ENCODE results near the gene NTM.

The NTM gene

DNA sequence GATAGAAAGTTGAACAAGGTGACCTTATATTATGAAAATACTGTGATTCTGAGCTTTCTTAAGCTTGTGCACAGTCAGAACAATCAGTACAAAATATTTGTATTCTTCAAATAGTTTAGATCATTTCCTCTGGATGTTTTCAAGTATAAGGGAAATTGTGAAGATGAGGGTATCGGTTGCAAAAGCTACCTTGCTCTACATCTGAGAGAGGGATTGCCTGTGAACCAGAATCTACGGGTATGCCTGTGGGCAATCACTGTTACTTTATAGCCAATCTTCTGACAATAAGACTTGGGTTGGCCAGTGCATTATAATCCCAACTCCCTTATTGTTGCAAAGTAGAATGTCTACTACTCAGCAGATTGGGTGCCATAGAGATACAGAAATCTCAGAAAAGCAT is 90.5 kb downstream of the NTM start:
- no peak overlapping the region for H2BK15ac ChIP-seq (ENCODE audit: low read length)
- no peak overlapping the region for H3K4me2 ChIP-seq (ENCODE audit: insufficient read depth, low read length, poor library complexity, severe bottlenecking)
- H2AFZ ChIP-seq (ENCODE audit: low read length) = no peak overlapping the region
- H3K4me1 ChIP-seq (ENCODE audit: control insufficient read depth in 2 of 2, insufficient read depth in 1 of 2, low read depth in 1 of 2, low read length in 2 of 2) = peaks cover 0 to 6% of the 10 kb centered on the region in 2 donors
- H3K9ac ChIP-seq (ENCODE audit: low read depth, low read length, poor library complexity) = no peak overlapping the region
- H2BK5ac ChIP-seq (ENCODE audit: low read length) = no peak overlapping the region
- DNase-seq (ENCODE audit: low spot score) = no peak
- no peak overlapping the region for H3K14ac ChIP-seq (ENCODE audit: low read length)
- WGBS, 2 donors (ENCODE audit: extremely low coverage in 2 of 2, insufficient read length in 2 of 2, insufficient replicate concordance in 1 of 2) = no CpG with 5 or more reads among the region's 2 CpGs
- no peak overlapping the region for H3K27ac ChIP-seq (replicated peaks; ENCODE audit: low read length)
- no peak overlapping the region for H4K91ac ChIP-seq (ENCODE audit: low read depth, low read length, poor library complexity)
- no peaks in the 10 kb centered on the region for H3K27me3 ChIP-seq (ENCODE audit: control insufficient read depth in 3 of 3, insufficient read depth in 3 of 3, low read depth in 1 of 3, low read length in 3 of 3)
- H2AK5ac ChIP-seq (ENCODE audit: low read depth, low read length) = no peak overlapping the region
- H3K18ac ChIP-seq (ENCODE audit: low read length) = no peak overlapping the region
- H3K36me3 ChIP-seq (replicated peaks in 1 of 2; ENCODE audit: control insufficient read depth in 2 of 2, insufficient read depth in 2 of 2, low read length in 2 of 2) = no peaks in the 10 kb centered on the region
- no peaks in the 10 kb centered on the region for H3K9me3 ChIP-seq (replicated peaks in 1 of 2; ENCODE audit: control insufficient read depth in 2 of 2, insufficient read depth in 1 of 2, low read depth in 1 of 2, low read length in 2 of 2)
- no peak overlapping the region for H3K4ac ChIP-seq (ENCODE audit: low read length)
- no peak overlapping the region for H3K23ac ChIP-seq (ENCODE audit: low read depth, low read length, poor library complexity)
- H2BK12ac ChIP-seq (ENCODE audit: low read length) = no peak overlapping the region
- no peaks in the 10 kb centered on the region for H3K79me1 ChIP-seq (ENCODE audit: low read depth, low read length)
- H4K8ac ChIP-seq (ENCODE audit: low read depth, low read length) = no peak overlapping the region
- H3K4me3 ChIP-seq (ENCODE audit: low read length in 2 of 2) = no peak overlapping the region
- no peak overlapping the region for H2BK120ac ChIP-seq (ENCODE audit: low read depth, low read length)

DNA sequence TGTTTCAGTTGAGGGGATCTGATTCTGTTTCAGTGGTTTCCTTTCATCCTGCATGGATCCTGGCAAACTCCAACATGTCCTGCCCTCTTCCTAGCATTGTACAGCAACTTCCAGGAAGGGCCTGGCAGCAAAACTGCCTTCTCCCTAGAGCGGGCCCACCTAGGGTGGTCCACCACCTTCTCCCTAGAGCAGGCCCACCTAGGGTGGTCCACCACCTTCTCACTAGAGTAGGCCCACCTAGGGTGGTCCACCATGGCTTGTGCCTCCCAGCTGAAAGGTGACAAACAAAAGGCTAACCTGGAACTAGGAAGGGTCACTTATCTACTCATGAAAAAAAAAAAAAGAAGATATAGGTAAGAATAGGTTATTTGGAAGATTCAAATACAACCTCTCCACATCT is 92.2 kb downstream of the NTM start:
- H3K4ac ChIP-seq (ENCODE audit: low read length) = no peak overlapping the region
- no peak overlapping the region for H3K4me3 ChIP-seq (ENCODE audit: low read length in 2 of 2)
- H3K4me2 ChIP-seq (ENCODE audit: insufficient read depth, low read length, poor library complexity, severe bottlenecking) = no peak overlapping the region
- H3K18ac ChIP-seq (ENCODE audit: low read length) = peak overlapping the region; percentile 54
- no peaks in the 10 kb centered on the region for H3K27me3 ChIP-seq (ENCODE audit: control insufficient read depth in 3 of 3, insufficient read depth in 3 of 3, low read depth in 1 of 3, low read length in 3 of 3)
- no peak overlapping the region for H3K27ac ChIP-seq (replicated peaks; ENCODE audit: low read length)
- no peaks in the 10 kb centered on the region for H3K9me3 ChIP-seq (replicated peaks in 1 of 2; ENCODE audit: control insufficient read depth in 2 of 2, insufficient read depth in 1 of 2, low read depth in 1 of 2, low read length in 2 of 2)
- H3K79me1 ChIP-seq (ENCODE audit: low read depth, low read length) = no peaks in the 10 kb centered on the region
- no peak for DNase-seq (ENCODE audit: low spot score)
- no peak overlapping the region for H3K9ac ChIP-seq (ENCODE audit: low read depth, low read length, poor library complexity)
- no peaks in the 10 kb centered on the region for H3K36me3 ChIP-seq (replicated peaks in 1 of 2; ENCODE audit: control insufficient read depth in 2 of 2, insufficient read depth in 2 of 2, low read length in 2 of 2)
- no CpG with 5 or more reads among the region's 1 CpG for WGBS, 2 donors (ENCODE audit: extremely low coverage in 2 of 2, insufficient read length in 2 of 2, insufficient replicate concordance in 1 of 2)
- H3K4me1 ChIP-seq (ENCODE audit: control insufficient read depth in 2 of 2, insufficient read depth in 1 of 2, low read depth in 1 of 2, low read length in 2 of 2) = peaks cover 0 to 8% of the 10 kb centered on the region in 2 donors
- no peak overlapping the region for H2BK12ac ChIP-seq (ENCODE audit: low read length)
- no peak overlapping the region for H4K8ac ChIP-seq (ENCODE audit: low read depth, low read length)
- no peak overlapping the region for H4K91ac ChIP-seq (ENCODE audit: low read depth, low read length, poor library complexity)
- H2BK120ac ChIP-seq (ENCODE audit: low read depth, low read length) = no peak overlapping the region
- H2BK15ac ChIP-seq (ENCODE audit: low read length) = no peak overlapping the region
- H3K23ac ChIP-seq (ENCODE audit: low read depth, low read length, poor library complexity) = no peak overlapping the region
- no peak overlapping the region for H3K14ac ChIP-seq (ENCODE audit: low read length)
- no peak overlapping the region for H2AFZ ChIP-seq (ENCODE audit: low read length)
- H2BK5ac ChIP-seq (ENCODE audit: low read length) = no peak overlapping the region
- H2AK5ac ChIP-seq (ENCODE audit: low read depth, low read length) = peak overlapping the region; percentile 40

DNA sequence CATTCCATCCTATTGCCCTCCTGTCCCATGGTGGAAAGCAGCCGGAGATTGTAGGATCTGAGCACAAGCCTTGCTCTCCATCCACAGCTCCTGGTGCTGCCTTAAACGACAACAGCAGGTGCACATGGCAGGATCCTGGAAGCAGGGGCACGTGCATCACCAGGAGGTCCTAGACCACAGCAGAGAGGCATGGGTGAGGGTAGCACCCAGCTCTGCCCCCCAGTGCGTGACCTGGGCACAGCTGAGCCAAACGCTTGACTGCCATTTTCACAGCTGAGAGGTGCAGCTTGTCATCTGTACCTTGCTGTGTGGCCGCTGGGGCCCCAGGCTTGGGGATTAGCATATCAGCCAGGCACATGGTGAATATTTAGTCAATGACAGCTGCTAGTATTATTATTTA is 92.7 kb downstream of the NTM start:
- H3K4me3 ChIP-seq (ENCODE audit: low read length in 2 of 2) = no peak overlapping the region
- H3K4ac ChIP-seq (ENCODE audit: low read length) = no peak overlapping the region
- H3K4me2 ChIP-seq (ENCODE audit: insufficient read depth, low read length, poor library complexity, severe bottlenecking) = no peak overlapping the region
- H4K8ac ChIP-seq (ENCODE audit: low read depth, low read length) = no peak overlapping the region
- DNase-seq (ENCODE audit: low spot score) = no peak
- no peaks in the 10 kb centered on the region for H3K9me3 ChIP-seq (replicated peaks in 1 of 2; ENCODE audit: control insufficient read depth in 2 of 2, insufficient read depth in 1 of 2, low read depth in 1 of 2, low read length in 2 of 2)
- H2BK12ac ChIP-seq (ENCODE audit: low read length) = no peak overlapping the region
- peak overlapping the region; percentile 86 for H3K18ac ChIP-seq (ENCODE audit: low read length)
- no peaks in the 10 kb centered on the region for H3K36me3 ChIP-seq (replicated peaks in 1 of 2; ENCODE audit: control insufficient read depth in 2 of 2, insufficient read depth in 2 of 2, low read length in 2 of 2)
- H3K23ac ChIP-seq (ENCODE audit: low read depth, low read length, poor library complexity) = peak overlapping the region; percentile 68
- no CpG with 5 or more reads among the region's 6 CpGs for WGBS, 2 donors (ENCODE audit: extremely low coverage in 2 of 2, insufficient read length in 2 of 2, insufficient replicate concordance in 1 of 2)
- no peaks in the 10 kb centered on the region for H3K79me1 ChIP-seq (ENCODE audit: low read depth, low read length)
- peak overlapping the region; percentile 40 for H2AK5ac ChIP-seq (ENCODE audit: low read depth, low read length)
- no peak overlapping the region for H2BK15ac ChIP-seq (ENCODE audit: low read length)
- H3K14ac ChIP-seq (ENCODE audit: low read length) = peak overlapping the region; percentile 71
- H2BK5ac ChIP-seq (ENCODE audit: low read length) = no peak overlapping the region
- no peak overlapping the region for H3K27ac ChIP-seq (replicated peaks; ENCODE audit: low read length)
- H3K4me1 ChIP-seq (ENCODE audit: control insufficient read depth in 2 of 2, insufficient read depth in 1 of 2, low read depth in 1 of 2, low read length in 2 of 2) = peaks cover 0 to 11% of the 10 kb centered on the region in 2 donors
- H2BK120ac ChIP-seq (ENCODE audit: low read depth, low read length) = no peak overlapping the region
- H3K27me3 ChIP-seq (ENCODE audit: control insufficient read depth in 3 of 3, insufficient read depth in 3 of 3, low read depth in 1 of 3, low read length in 3 of 3) = no peaks in the 10 kb centered on the region
- H3K9ac ChIP-seq (ENCODE audit: low read depth, low read length, poor library complexity) = no peak overlapping the region
- H4K91ac ChIP-seq (ENCODE audit: low read depth, low read length, poor library complexity) = no peak overlapping the region
- H2AFZ ChIP-seq (ENCODE audit: low read length) = no peak overlapping the region

DNA sequence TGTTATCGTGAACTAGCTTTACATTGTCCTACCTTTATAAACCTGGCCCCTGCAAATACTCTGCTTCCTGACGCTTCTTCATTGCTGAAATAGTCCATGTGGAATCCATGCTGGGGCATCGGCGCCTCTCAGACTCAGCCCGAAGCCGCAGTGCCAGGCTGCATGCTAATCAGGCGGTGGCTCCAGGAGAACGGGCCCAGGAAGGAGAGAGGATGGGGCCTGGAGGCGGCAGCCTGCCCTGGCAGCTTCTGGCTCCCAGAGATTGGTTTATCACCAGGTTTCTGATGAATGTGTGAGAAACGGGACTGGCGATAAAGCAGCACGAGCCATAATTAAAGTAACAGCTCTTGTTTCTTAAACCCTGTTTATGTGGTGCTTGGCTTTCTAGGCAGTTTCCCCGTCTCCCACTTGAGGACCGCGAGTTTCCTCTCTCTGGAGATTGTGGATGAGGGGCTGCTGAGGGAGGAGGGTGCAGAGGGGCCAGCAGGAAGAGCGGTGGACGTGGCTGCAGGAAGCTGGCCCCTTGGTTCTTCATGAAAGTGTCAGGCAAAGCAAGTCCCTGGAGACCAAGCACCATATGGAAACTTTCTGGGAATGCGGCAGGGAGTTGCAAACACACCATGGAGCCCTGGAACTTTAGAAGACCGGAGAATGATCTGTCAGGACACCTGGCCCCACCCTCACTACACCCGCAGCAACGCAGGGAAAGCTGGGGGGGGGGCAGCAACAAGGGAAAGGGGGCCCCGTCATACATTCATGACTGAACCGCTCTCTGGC is 93.4 kb downstream of the NTM start:
- Histone ChIP-seq H3K4me2 (ENCODE audit: insufficient read depth, low read length, poor library complexity, severe bottlenecking) (no peak overlapping the region), H2BK5ac (ENCODE audit: low read length) (no peak overlapping the region), H3K14ac (ENCODE audit: low read length) (no peak overlapping the region), H2BK120ac (ENCODE audit: low read depth, low read length) (no peak overlapping the region), H3K79me1 (ENCODE audit: low read depth, low read length) (no peaks in the 10 kb centered on the region), H3K4ac (ENCODE audit: low read length) (no peak overlapping the region), H3K4me1 (ENCODE audit: control insufficient read depth in 2 of 2, insufficient read depth in 1 of 2, low read depth in 1 of 2, low read length in 2 of 2) (peaks cover 0 to 13% of the 10 kb centered on the region in 2 donors), H3K36me3 (replicated peaks in 1 of 2; ENCODE audit: control insufficient read depth in 2 of 2, insufficient read depth in 2 of 2, low read length in 2 of 2) (no peaks in the 10 kb centered on the region), H2AK5ac (ENCODE audit: low read depth, low read length) (no peak overlapping the region), H4K91ac (ENCODE audit: low read depth, low read length, poor library complexity) (no peak overlapping the region), H2AFZ (ENCODE audit: low read length) (no peak overlapping the region), H3K27me3 (ENCODE audit: control insufficient read depth in 3 of 3, insufficient read depth in 3 of 3, low read depth in 1 of 3, low read length in 3 of 3) (no peaks in the 10 kb centered on the region), H2BK15ac (ENCODE audit: low read length) (peak overlapping the region; percentile 52), H3K9me3 (replicated peaks in 1 of 2; ENCODE audit: control insufficient read depth in 2 of 2, insufficient read depth in 1 of 2, low read depth in 1 of 2, low read length in 2 of 2) (no peaks in the 10 kb centered on the region), H3K9ac (ENCODE audit: low read depth, low read length, poor library complexity) (no peak overlapping the region), H3K4me3 (ENCODE audit: low read length in 2 of 2) (no peak overlapping the region), H3K27ac (replicated peaks; ENCODE audit: low read length) (no peak overlapping the region), H3K23ac (ENCODE audit: low read depth, low read length, poor library complexity) (no peak overlapping the region), H3K18ac (ENCODE audit: low read length) (peak overlapping the region; percentile 78), H4K8ac (ENCODE audit: low read depth, low read length) (no peak overlapping the region), H2BK12ac (ENCODE audit: low read length) (no peak overlapping the region)
- WGBS, 2 donors (ENCODE audit: extremely low coverage in 2 of 2, insufficient read length in 2 of 2, insufficient replicate concordance in 1 of 2) = no CpG with 5 or more reads among the region's 23 CpGs
- DNase-seq (ENCODE audit: low spot score) = no peak

Data from neuronal stem cell (in vitro differentiated cells).